Esophagus squamous epithelium (tissue), 5 donors: Measurements from ENCODE around the gene TMEM150B. TPM values are rescaled to one million over a fixed set of nuclear protein-coding genes. Genes with fewer than 3 reads are reported as not detected.
A peak's percentile ranks its signal among the peaks of the same experiment; 100 is the strongest.

ENCODE experiments used
- DNase-seq: peaks from one replicate; lab custom pipeline; 2025; lab: John Stamatoyannopoulos, UW
- H3K27ac ChIP-seq, 4 donors: fragments of 200-600 bp; sonication (generic); one replicate each; pipeline ENCODE4 v1.5.1; 2016 to 2019; ENCODE audit warnings: mild to moderate bottlenecking in 1 of 4
- H3K27me3 ChIP-seq, 4 donors: fragments of 200-600 bp; sonication (generic); 1 replicate in 3 of 4; 2 replicates in 1 of 4; pipeline versions ENCODE4 v1.5.1 to v1.6.0; 2017 to 2021; ENCODE audit warnings: antibody characterized with exemption in 1 of 4
- H3K36me3 ChIP-seq, 3 donors: fragments of 200-600 bp; sonication (generic); one replicate each; pipeline ENCODE4 v1.5.1; 2016 to 2019
- H3K4me1 ChIP-seq, 3 donors: fragments of 200-600 bp; sonication (generic); one replicate each; pipeline ENCODE4 v1.5.1; 2017 to 2019
- H3K4me3 ChIP-seq, 4 donors: fragments of 200-600 bp; sonication (generic); 1 replicate in 3 of 4; 2 replicates in 1 of 4; pipeline ENCODE4 v1.5.1; 2016 to 2019; ENCODE audit warnings: mild to moderate bottlenecking in 2 of 4, moderate library complexity in 1 of 4
- H3K9me3 ChIP-seq, 3 donors: fragments of 200-600 bp; sonication (generic); one replicate each; pipeline ENCODE4 v1.5.1; 2016 to 2019
- POLR2A ChIP-seq, 4 donors: fragments of 450-650 bp; IDR thresholded peaks; one replicate each; pipeline ENCODE4 v1.6.1; 2017; ENCODE audit warnings: antibody characterized with exemption in 4 of 4, mild to moderate bottlenecking in 4 of 4, moderate library complexity in 3 of 4
- WGBS, 2 donors: methylation state at CpG; one replicate each; pipeline ENCODE4 v1.1.5; 2018; 5-methylcytosine and 5-hydroxymethylcytosine counted together
- intact Hi-C: fragments of 100-400 bp; cut with DNase I; formaldehyde crosslinking; loops from one replicate; pipeline ENCODE4 v1.15.0; 2022
- total RNA-seq, 4 donors: library from RNA; depleted of rRNA; stranded (reverse); fragments of >200 nt; gene quantifications; one replicate each; pipeline ENCODE4 v1.1.0, GENCODE V29; 2016
- TF ChIP-seq, protein P1 (sequence below), 6 experiments: fragments of 450-650 bp in 4 of 6; fragments of 200-600 bp in 2 of 6; sonication (generic) in 2 of 6; IDR thresholded peaks; one replicate each; pipeline ENCODE4 v1.5.1; 2016 to 2019; ENCODE audit warnings: antibody characterized with exemption in 6 of 6, mild to moderate bottlenecking in 4 of 6, moderate library complexity in 4 of 6
- donor health status: DM: yes; HTN: yes; CAD: no.

TMEM150B gene
- total RNA-seq, 4 donors from 2014 or later: 1.7 TPM; not detected in 3

- no peak for DNase-seq
- WGBS, 2 donors: 13 to 30% methylated on average over 7 to 8 of the region's 13 CpGs
Measured at GRCh38 chr19:55355213-55355821, 30.2 kb upstream of the TMEM150B start.

GRCh38 chr19:55354698-55355212, 29.6 kb upstream of the TMEM150B start, which contains the start of gene COX6B2:
COX6B2 (minus strand) TSS chr19:55354719; CDS start chr19:55354521, 198 bp downstream.
- WGBS, 2 donors: no CpG with 5 or more reads among the region's 43 CpGs
- Histone ChIP-seq H3K9me3 (no peaks in the 10 kb centered on the region), H3K4me3 (peak within 1 kb of the TSS; percentile 18 to 67 (median 46)), H3K4me1 (peaks cover 16 to 39% (median 22%) of the 10 kb centered on the region in 3 donors), H3K36me3 (no peaks in the 10 kb centered on the region), H3K27me3 (peaks cover 10 to 89% (median 20%) of the 10 kb centered on the region in 4 donors), H3K27ac (peak within 1 kb of the TSS in 2 of 4 donors; percentile 44 to 46)
- intact Hi-C loops: no loop called here
- TF ChIP-seq, protein P1, sequence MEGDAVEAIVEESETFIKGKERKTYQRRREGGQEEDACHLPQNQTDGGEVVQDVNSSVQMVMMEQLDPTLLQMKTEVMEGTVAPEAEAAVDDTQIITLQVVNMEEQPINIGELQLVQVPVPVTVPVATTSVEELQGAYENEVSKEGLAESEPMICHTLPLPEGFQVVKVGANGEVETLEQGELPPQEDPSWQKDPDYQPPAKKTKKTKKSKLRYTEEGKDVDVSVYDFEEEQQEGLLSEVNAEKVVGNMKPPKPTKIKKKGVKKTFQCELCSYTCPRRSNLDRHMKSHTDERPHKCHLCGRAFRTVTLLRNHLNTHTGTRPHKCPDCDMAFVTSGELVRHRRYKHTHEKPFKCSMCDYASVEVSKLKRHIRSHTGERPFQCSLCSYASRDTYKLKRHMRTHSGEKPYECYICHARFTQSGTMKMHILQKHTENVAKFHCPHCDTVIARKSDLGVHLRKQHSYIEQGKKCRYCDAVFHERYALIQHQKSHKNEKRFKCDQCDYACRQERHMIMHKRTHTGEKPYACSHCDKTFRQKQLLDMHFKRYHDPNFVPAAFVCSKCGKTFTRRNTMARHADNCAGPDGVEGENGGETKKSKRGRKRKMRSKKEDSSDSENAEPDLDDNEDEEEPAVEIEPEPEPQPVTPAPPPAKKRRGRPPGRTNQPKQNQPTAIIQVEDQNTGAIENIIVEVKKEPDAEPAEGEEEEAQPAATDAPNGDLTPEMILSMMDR (IDR thresholded peaks at IDR 0.05): no peak
- DNase-seq: no peak

More at GRCh38 chr19:55355213-55355821, 30.2 kb upstream of the TMEM150B start:
- Histone ChIP-seq H3K9me3 (no peaks in the 10 kb centered on the region), H3K27me3 (peaks cover 10 to 85% (median 20%) of the 10 kb centered on the region in 4 donors), H3K36me3 (no peaks in the 10 kb centered on the region), H3K4me3 (no peak overlapping the region), H3K27ac (peak overlapping the region in 2 of 4 donors; percentile 44 to 46), H3K4me1 (peaks cover 16 to 39% (median 22%) of the 10 kb centered on the region in 3 donors)
- intact Hi-C loops: no loop called here
- no peak for TF ChIP-seq POLR2A (IDR thresholded peaks at IDR 0.05)
- TF ChIP-seq, protein P1 (IDR thresholded peaks at IDR 0.05): no peak

- no peaks in the 10 kb centered on the region for H3K9me3 ChIP-seq
- WGBS, 2 donors: 1 to 2% methylated on average over 18 to 28 of the region's 72 CpGs
- H3K36me3 ChIP-seq: no peaks in the 10 kb centered on the region
- H3K27me3 ChIP-seq: peaks cover 10 to 89% (median 20%) of the 10 kb centered on the region in 4 donors
- H3K27ac ChIP-seq: peak overlapping the region in 1 of 4 donors; percentile 42
- H3K4me1 ChIP-seq: peaks cover 16 to 39% (median 22%) of the 10 kb centered on the region in 3 donors
- DNase-seq: no peak
- intact Hi-C loops: no loop called here
- H3K4me3 ChIP-seq: peak overlapping the region; percentile 18 to 67 (median 46)
- TF ChIP-seq POLR2A (IDR thresholded peaks at IDR 0.05): no peak
- TF ChIP-seq, protein P1 (IDR thresholded peaks at IDR 0.05): no peak
Measured at GRCh38 chr19:55353803-55354697, 28.9 kb upstream of the TMEM150B start.

DNA sequence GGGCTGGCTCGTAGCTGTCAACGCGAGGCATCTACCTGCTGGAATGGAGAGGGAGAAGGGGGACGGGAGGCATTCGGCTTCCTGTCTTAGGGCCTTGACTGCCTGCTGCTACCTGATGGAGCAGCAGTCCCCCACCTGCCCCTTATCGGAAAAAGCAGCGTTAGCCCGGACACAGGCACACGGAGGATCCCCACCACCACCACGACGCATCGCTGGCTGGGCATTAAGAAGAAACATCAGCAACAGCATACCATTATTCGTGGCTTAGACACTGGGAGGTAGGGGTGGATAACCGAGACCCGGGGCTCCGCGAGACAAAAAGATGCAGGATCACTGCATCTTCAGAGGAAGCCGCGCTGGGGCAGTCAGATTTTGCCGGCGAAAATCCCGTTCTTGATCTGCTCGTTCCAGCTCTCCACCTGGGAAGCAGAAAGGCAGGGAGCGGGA, 28.2 kb upstream of the TMEM150B start:
- intact Hi-C loops: no loop called here
- Histone ChIP-seq H3K4me1 (peaks cover 16 to 39% (median 22%) of the 10 kb centered on the region in 3 donors), H3K9me3 (no peaks in the 10 kb centered on the region), H3K27me3 (peaks cover 10 to 82% (median 20%) of the 10 kb centered on the region in 4 donors), H3K27ac (no peak overlapping the region), H3K36me3 (no peaks in the 10 kb centered on the region), H3K4me3 (peak overlapping the region; percentile 18 to 67 (median 46))
- no peak for TF ChIP-seq POLR2A (IDR thresholded peaks at IDR 0.05)
- TF ChIP-seq, protein P1 (IDR thresholded peaks at IDR 0.05): no peak
- WGBS, 2 donors: 4 to 8% methylated on average over 12 to 16 of the region's 24 CpGs
- DNase-seq: no peak
